SK-N-SH treated with all-trans-retinoic acid at 6 μM for 48 hours (cell line): ENCODE results near the gene REM2.

Source experiments
- TCF4 ChIP-seq: fragments of 250-450 bp; sonication (Bioruptor Pico); IDR thresholded peaks from 2 replicates; pipeline ENCODE4 v1.8.0; 2021; ENCODE audit warnings: mild to moderate bottlenecking, moderate library complexity, borderline replicate concordance
- TOX ChIP-seq: fragments of 250-450 bp; sonication (Bioruptor Pico); IDR thresholded peaks from 2 replicates; pipeline ENCODE4 v1.8.0; 2021; ENCODE audit warnings: mild to moderate bottlenecking, moderate library complexity, borderline replicate concordance

DNA sequence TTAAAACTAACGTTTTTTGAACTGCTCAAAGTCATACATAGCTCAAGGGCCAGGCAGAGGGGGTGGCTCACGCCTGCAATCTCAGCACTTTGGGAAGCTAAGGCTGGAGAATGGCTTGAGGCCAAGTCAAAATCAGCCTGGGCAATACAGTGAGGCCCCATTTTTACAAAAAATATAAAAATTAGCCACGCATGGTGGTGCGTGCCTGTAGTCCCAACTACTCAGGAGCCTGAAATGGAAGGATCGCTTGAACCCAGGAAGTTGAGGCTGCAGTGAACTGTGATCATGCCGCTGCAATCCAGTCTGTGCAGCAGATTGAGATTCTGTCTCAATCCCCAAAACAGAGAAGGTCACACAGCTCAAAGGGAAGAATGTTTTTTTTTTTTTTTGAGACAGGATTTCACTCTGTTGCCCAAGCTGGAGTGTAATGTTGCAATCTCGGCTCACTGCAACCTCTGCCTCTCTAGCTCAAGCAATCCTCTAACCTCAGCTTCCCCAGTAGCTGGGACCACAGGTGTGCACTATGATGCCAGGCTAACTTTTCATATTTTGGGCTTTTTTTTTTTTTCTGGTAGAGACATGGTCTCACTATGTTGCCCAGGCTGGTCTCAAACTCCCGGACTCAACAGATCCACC is 33.0 kb downstream of the REM2 start:
- TF ChIP-seq TOX (CRISPR knock-in tag) (no peak), TCF4 (CRISPR knock-in tag) (no peak)
